DND-41 (cell line): ENCODE results near the gene COG7.

Source experiments
- ATAC-seq: fragments of 200-7000 bp; cut with Tn5 transposase; 3 replicates; pipeline ENCODE4 v1.9.1; 2021; ENCODE audit warnings: low read depth; ENCODE audit not compliant: insufficient read depth
- DNase-seq: peaks from one replicate; pipeline ENCODE4 v3.0.0-alpha.2; 2020
- H2AFZ ChIP-seq: 2 replicates; pipeline ENCODE4 v1.6.0; 2012; ENCODE audit warnings: low read depth, low read length
- H3K27ac ChIP-seq: 2 replicates; pipeline ENCODE4 v1.5.1; 2012; ENCODE audit warnings: low read length, inconsistent platforms
- H3K27me3 ChIP-seq: fragments of 200-600 bp; sonication (generic); 2 replicates; pipeline ENCODE4 v1.6.0; 2012; ENCODE audit warnings: low read length, mild to moderate bottlenecking, inconsistent platforms; ENCODE audit not compliant: insufficient read depth, poor library complexity
- H3K36me3 ChIP-seq: 2 replicates; pipeline ENCODE4 v1.5.1; 2012; ENCODE audit warnings: low read length, inconsistent platforms; ENCODE audit not compliant: insufficient read depth
- H3K4me1 ChIP-seq: 2 replicates; pipeline ENCODE4 v1.5.1; 2012; ENCODE audit warnings: mild to moderate bottlenecking, low read length; ENCODE audit not compliant: insufficient read depth
- H3K4me2 ChIP-seq: 2 replicates; pipeline ENCODE4 v1.6.0; 2012; ENCODE audit warnings: mild to moderate bottlenecking, moderate library complexity, low read length, inconsistent platforms; ENCODE audit not compliant: insufficient read depth
- H3K4me3 ChIP-seq, 2 experiments: fragments of 200-600 bp in 1 of 2; shearing (Covaris generic) in 1 of 2; 2 replicates each; pipeline ENCODE4 v1.5.1; 2012 to 2016; ENCODE audit warnings: inconsistent platforms in 2 of 2, low read length in 2 of 2, mild to moderate bottlenecking in 2 of 2, low read depth in 1 of 2, moderate library complexity in 1 of 2
- H3K79me2 ChIP-seq: 2 replicates; pipeline ENCODE4 v1.6.0; 2012; ENCODE audit warnings: low read length, inconsistent platforms; ENCODE audit not compliant: insufficient read depth
- H3K9ac ChIP-seq: 2 replicates; pipeline ENCODE4 v1.6.0; 2012; ENCODE audit warnings: low read depth, mild to moderate bottlenecking, inconsistent platforms, low read length, moderate library complexity
- H3K9me3 ChIP-seq: 2 replicates; pipeline ENCODE4 v1.5.1; 2012; ENCODE audit warnings: low read length, moderate library complexity, mild to moderate bottlenecking, inconsistent platforms; ENCODE audit not compliant: insufficient read depth, severe bottlenecking
- H4K20me1 ChIP-seq: 2 replicates; pipeline ENCODE4 v1.6.0; 2012; ENCODE audit warnings: low read length; ENCODE audit not compliant: insufficient read depth
- EZH2 ChIP-seq: IDR thresholded peaks from 3 replicates; pipeline ENCODE4 v1.6.1; 2012; ENCODE audit warnings: borderline replicate concordance, low read depth, mild to moderate bottlenecking, moderate library complexity, low read length, inconsistent platforms; ENCODE audit not compliant: severe bottlenecking

COG7 gene

GRCh38 chr16:23339787-23340186 lies 113.2 kb downstream of the COG7 start:
- H3K27me3 ChIP-seq, result no peaks in the 10 kb centered on the region
- H2AFZ ChIP-seq, result no peak overlapping the region
- no peaks in the 10 kb centered on the region for H3K4me1 ChIP-seq
- ATAC-seq (no peak), DNase-seq (no peak)
- no peaks in the 10 kb centered on the region for H4K20me1 ChIP-seq
- no peak overlapping the region for H3K27ac ChIP-seq
- H3K9ac ChIP-seq, result no peak overlapping the region
- no peaks in the 10 kb centered on the region for H3K9me3 ChIP-seq
- H3K36me3 ChIP-seq, result no peaks in the 10 kb centered on the region
- H3K79me2 ChIP-seq, result no peaks in the 10 kb centered on the region
- no peak for TF ChIP-seq EZH2
- H3K4me3 ChIP-seq, result no peak overlapping the region
- H3K4me2 ChIP-seq, result no peak overlapping the region
